ENCODE measurements around the gene CCDC68.
A peak's percentile ranks its signal among the peaks of the same experiment; 100 is the strongest.

The CCDC68 gene

GRCh38 chr18:54916507-54916906 lies 42.8 kb downstream of the CCDC68 start:
- peak; percentile 10 for DNase-seq (ENCODE audit: low spot score)

DNA sequence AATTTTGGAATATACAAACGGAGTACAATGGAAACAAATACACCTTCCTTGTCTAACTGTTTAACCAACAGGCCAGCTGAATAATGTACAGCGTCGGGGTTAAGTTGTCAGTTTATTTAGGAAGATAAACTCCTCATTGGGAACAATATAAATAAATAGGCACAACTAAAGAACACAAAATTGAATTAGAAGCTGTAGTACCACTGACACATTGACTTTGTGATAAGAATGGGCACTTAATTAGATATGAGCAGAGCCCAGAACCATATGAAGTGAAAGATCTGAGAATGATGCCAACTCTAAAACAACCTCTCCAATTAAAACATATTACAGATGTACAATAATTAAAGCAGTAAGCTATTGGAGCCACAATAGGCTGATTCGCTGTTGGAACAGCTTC lies 44.4 kb downstream of the CCDC68 start:
- no peak for DNase-seq (ENCODE audit: low spot score)

DNA sequence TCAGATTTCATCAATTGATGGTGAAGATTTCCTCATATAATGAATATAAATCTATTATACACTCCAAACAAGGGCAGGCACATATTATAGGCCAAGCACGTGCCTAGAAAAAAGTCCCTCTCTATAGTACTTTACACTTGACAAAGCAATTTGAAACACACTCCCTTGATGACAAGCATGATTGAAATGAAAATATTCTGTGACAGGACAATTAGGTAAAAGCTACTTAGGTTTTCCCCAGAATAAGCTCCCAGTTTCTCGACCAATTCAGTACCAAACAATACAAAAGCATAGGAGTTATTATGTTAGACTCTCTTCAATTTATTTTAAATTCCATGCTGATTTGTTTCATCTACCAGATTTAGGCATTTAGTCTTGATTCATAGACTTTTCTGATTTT lies 47.7 kb downstream of the CCDC68 start:
- DNase-seq (ENCODE audit: low spot score) = no peak

DNA sequence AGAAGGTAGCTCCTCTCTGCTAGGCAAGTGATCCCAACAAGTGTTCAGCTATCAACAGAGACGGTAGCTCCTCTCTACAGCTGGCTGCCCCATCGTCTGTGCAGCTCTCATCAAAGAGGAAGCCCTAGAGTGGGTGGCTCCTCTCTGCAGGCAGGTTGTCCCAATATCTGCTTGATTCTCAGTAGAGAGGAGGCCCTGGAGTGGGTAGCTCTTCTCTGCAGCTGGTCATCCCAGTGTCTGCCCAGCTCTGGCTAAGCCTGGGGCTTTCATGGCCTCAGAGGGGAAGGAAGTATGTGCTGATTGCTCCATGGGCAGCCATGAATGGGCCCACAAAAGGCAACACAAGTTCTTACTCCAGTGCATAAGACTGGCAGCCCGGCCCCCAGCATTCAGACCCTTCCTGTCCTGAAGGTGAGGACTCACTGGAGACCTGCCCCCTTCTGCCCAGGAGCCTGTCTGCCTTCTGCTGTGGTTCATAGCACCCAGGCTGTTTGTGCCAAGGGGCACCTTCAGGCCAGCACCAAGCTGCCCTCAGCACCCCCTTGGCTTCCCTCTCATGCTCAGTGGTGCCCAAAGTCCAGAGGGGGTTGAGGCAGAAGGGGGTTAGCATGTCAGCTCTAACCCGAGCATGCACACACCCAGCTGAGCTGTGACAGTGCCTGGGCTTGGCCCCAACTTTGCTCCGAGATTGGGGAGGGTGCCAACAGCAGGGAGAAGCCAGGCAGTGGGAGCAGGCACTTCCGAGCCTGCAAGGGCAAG lies 48.9 kb downstream of the CCDC68 start:
- DNase-seq (ENCODE audit: low spot score) = no peak

DNA sequence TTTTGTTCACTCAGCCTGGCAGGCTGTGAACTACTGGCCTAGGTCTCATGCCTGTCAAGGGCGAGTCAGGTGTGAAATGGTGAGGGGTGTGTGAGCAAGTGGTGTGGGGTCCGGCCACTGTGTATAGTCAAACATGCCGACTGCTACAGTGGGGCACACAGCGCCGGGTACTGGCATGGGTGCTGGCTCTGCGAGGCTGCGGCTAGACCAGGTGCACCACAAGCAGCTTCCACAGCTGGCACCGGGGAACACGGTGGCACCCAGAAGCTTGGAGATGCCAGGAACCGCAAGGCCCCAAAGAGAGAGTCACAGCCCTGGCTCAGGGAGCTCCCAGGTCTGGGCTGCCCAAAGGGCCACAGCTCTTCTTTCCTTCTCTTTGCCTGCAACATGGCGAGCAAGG lies 49.7 kb downstream of the CCDC68 start:
- DNase-seq (ENCODE audit: low spot score) = no peak

DNA sequence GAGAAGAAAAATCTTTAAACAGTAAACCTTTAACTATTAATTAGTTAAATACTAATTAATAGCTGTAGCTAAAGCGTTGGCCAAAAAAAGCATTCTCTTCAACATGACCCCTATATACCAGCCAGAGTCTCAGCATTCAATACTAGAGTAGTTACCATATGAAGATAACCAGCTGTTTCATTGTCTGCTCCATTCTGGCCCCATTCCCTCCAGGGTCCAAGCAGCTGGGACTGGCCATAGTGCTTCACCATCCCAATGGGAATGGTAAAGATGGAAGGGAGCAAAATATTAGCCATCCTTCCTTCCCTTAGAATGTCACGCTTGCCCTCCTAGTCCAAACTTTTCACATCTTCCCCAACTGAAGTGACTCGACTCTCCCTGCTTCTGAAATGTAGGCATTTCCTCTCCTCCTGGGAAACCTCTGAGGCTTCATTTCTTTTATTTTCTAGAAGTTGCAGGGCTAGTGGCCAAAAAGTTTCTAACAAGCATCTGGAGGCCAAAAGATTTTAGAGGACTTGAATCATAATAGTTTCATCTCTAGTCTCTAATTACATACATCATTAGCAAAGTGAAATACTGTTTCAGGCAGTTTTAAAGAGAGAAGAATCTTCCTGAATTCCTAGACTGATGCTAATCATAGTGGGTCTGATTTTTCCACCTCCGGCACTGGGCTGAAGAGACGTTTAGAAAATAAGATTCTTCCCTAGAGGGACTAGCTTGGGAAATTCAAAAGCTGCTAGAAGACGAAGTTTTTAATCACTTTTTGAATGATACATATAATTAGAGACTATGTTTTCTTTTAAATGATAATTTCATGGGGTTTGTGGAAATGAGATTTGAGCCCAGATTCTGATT lies 52.7 kb downstream of the CCDC68 start:
- DNase-seq (ENCODE audit: low spot score) = no peak

GRCh38 chr18:54905629-54906028 lies 53.6 kb downstream of the CCDC68 start:
- DNase-seq (ENCODE audit: low spot score) = no peak

DNA sequence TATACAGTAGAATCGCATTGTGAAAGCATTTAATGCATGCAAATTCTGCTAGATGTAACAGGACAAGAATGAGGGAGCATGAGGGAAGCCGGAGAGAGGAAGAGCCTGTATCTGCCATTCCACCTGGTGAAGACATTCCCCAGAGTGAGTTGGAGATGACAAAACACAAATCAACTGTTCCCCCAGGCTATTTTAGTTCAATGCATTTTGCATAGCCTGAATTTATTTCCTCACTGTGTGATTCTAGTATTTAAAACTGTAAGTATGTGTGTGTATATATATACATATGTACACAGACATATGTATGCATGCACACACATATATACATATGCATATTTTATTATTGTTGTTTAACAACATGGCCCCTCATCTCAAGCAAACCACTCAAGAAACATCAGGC lies 54.7 kb downstream of the CCDC68 start:
- DNase-seq (ENCODE audit: low spot score) = no peak

GRCh38 chr18:54900290-54900689 lies 59.0 kb downstream of the CCDC68 start:
- DNase-seq (ENCODE audit: low spot score) = no peak

GRCh38 chr18:54899500-54899899 lies 59.8 kb downstream of the CCDC68 start:
- no peak for DNase-seq (ENCODE audit: low spot score)

- DNase-seq (ENCODE audit: low spot score) = no peak
Observed at GRCh38 chr18:54888933-54889332, 70.3 kb downstream of the CCDC68 start.

GRCh38 chr18:54888378-54888777 lies 70.9 kb downstream of the CCDC68 start:
- no peak for DNase-seq (ENCODE audit: low spot score)

DNA sequence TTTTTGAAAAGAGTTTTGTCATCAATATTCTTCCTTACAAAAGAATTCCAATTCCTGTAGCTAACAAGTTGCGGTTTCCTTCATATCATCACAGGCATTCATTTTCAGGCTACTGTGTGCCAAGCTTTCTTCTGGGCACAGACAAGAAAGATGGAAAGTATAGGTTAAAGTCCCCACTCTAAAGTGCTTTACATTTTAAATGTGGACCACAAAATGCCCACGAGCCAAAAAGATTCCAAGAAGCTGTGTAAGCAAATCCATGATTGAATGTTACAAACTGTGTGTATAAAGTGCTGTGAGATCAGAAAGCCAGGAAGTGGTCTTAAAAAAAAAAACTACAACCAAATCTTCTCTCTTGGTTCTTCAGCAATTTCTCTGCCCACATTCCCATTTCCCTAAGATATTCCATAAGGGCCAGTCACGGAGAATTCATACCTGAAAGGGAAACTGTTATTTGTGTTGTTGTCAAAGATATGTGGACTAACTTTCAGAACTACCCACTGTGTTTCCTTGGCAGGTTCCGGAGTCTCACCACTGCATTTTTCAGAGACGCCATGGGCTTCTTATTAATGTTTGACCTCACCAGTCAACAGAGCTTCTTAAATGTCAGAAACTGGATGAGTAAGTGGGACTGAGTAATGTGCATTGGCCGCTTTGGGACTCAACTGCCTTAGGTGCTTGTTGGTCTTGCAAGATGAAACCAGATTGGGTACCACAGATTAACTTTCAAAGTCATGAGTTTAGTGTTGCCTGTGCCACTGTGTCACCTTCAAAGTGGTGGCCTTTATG lies 75.3 kb downstream of the CCDC68 start:
- DNase-seq (ENCODE audit: low spot score) = no peak

- no peak for DNase-seq (ENCODE audit: low spot score)
Observed at GRCh38 chr18:54882318-54882717, 76.9 kb downstream of the CCDC68 start.

DNA sequence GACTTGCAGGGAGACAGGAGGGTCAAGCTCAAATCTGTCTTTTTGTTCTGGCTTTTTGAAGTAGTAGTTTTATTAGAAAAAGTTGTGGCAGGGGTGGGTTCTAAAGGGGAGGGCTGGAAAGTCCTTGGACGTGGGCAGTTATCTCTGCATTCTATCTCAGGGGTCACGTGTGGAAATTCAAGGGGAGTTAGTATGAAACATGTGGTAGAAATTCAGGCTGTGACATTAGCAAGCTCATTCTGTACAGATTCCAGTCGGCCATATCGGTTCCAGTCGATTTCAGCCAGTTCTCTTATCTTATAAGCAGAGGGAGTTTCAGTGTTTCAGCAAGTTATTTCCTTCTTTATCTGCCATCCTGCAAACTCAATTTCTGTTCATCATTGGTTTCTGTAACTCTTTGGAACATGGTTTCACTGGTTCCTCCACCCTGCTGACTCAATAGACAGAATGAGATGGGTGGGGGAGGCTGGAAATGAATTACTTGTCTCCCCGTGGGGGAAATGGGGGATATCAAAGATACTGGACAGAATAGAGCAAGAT lies 78.0 kb downstream of the CCDC68 start:
- no peak for DNase-seq (ENCODE audit: low spot score)

DNA sequence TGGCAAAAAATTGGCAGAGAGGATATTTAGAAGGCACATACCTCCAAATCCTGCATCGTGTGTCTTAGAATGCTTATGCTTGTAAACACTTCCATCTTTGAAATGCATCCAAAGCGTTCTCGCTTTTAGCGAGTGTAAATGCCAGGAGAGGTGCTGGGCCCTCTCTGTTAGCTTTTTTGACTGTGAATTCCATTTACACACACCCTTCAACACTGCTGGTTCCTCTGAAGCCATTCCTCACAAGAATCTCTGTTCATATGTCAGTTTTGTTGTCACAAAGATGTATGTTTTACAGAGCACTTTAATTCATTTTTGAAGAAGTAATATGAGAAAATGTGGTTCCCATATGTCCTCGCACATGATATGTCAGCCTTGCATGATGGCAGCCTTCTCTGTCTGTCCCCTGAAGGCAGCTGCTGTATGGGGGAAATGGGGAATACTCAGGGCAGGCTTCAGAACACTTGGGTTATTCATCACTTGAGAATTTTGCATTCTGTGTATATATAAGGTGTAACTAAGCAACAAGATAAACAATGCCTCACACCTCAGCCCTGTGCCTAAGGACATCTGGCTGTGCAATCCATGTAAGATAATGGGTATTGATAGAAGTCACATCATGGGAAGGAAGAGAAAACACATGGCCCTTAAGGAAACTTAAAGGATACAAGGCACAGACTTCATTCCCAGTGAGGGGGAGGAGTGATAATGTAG lies 78.7 kb downstream of the CCDC68 start:
- DNase-seq (ENCODE audit: low spot score) = no peak

GRCh38 chr18:54879691-54880090 lies 79.6 kb downstream of the CCDC68 start:
- DNase-seq (ENCODE audit: low spot score) = no peak

DNA sequence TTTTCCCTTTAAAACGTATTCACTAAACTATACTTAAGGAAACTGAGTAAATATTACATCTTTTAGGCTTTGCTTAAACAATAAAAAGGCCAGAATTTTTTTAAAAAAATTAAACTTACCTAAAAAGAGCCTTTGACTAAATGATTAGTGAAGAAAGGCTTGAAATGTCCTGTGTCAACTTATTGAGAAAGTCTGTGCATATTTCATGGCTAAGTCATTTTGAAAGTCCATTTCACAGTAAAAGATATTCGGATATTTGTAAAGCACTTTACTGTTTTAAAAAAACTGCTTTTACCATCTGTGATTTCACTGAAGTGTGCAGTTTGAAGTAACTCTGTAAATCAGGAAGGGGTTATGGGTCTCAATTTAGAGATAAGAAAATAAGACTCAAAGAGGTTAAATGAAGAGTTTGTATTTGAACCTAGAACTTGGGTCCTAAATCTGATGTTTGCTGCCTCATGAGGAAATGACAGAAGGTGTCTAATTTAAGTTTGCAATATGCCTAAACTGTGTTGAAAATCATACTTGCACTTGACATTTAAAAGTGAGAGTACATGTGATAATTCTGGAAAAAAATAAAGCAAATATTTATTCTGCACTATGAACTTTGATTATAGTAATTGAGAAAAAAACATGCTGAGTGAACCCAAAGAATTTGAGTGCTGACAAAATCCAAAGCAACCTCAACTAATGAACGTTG lies 80.5 kb downstream of the CCDC68 start:
- no peak for DNase-seq (ENCODE audit: low spot score)

- DNase-seq (ENCODE audit: low spot score) = no peak
Observed at GRCh38 chr18:54878159-54878622, 81.1 kb downstream of the CCDC68 start.

- no peak for DNase-seq (ENCODE audit: low spot score)
Observed at GRCh38 chr18:54877076-54877475, 82.2 kb downstream of the CCDC68 start.

DNA sequence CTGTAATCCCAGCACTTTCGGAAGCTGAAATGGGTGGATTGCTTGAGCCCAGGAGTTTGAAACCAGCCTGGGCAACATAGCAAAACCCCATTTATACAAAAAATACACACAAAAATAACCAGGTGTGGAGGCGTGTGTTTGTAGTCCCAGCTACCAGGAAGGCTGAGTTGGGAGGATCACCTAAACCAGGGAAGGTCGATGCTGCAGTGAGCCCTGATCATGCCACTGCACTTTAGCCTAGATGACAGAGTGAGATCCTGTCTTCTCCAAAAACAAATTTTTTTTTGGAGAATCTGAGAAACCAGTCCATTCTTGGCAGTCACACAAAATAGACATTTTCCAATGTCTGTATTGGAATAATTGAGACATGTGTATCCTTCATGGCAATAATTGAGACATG lies 84.2 kb downstream of the CCDC68 start:
- no peak for DNase-seq (ENCODE audit: low spot score)

Measured in NAMALWA (cell line).